H9 (cell line): ENCODE measurements around the gene HTRA3. TPM values are rescaled to one million over a fixed set of nuclear protein-coding genes. Genes with fewer than 3 reads are reported as not detected.

ENCODE experiments used
- DNase-seq: peaks from one replicate; pipeline ENCODE4 v3.0.0-alpha.2; 2017
- H2AFZ ChIP-seq: one replicate; pipeline ENCODE4 v1.6.1; 2013; ENCODE audit warnings: mild to moderate bottlenecking, low read length, control low read depth, moderate library complexity
- H2AK5ac ChIP-seq: 2 replicates; pipeline ENCODE4 v1.6.1; 2013; ENCODE audit warnings: low read length, control low read depth, mixed read lengths; ENCODE audit not compliant: insufficient read length
- H2BK120ac ChIP-seq: one replicate; pipeline ENCODE4 v1.6.1; 2013; ENCODE audit warnings: low read depth, mild to moderate bottlenecking, low read length, control low read depth, inconsistent platforms; ENCODE audit not compliant: poor library complexity, severe bottlenecking
- H2BK12ac ChIP-seq: 2 replicates; pipeline ENCODE4 v1.6.1; 2013; ENCODE audit warnings: low read length, control low read depth, mixed read lengths, low read depth; ENCODE audit not compliant: insufficient read length
- H2BK15ac ChIP-seq: 2 replicates; pipeline ENCODE4 v1.6.1; 2013; ENCODE audit warnings: low read depth, low read length, control low read depth
- H2BK20ac ChIP-seq: one replicate; pipeline ENCODE4 v1.6.1; 2013; ENCODE audit warnings: low read depth, mild to moderate bottlenecking, low read length, control low read depth, inconsistent platforms; ENCODE audit not compliant: poor library complexity, severe bottlenecking
- H2BK5ac ChIP-seq: 2 replicates; pipeline ENCODE4 v1.6.1; 2013; ENCODE audit warnings: low read length, control low read depth, mixed read lengths; ENCODE audit not compliant: insufficient read length
- H3K14ac ChIP-seq: 2 replicates; pipeline ENCODE4 v1.6.1; 2013; ENCODE audit warnings: low read length, control low read depth; ENCODE audit not compliant: insufficient read depth
- H3K18ac ChIP-seq: 2 replicates; pipeline ENCODE4 v1.6.1; 2013; ENCODE audit warnings: low read depth, mild to moderate bottlenecking, mixed read lengths, low read length, control low read depth; ENCODE audit not compliant: insufficient read length
- H3K23ac ChIP-seq: 2 replicates; pipeline ENCODE4 v1.6.1; 2013; ENCODE audit warnings: low read length, control low read depth, mixed read lengths, low read depth; ENCODE audit not compliant: insufficient read length
- H3K23me2 ChIP-seq: 2 replicates; pipeline ENCODE4 v1.6.1; 2013; ENCODE audit warnings: low read depth, mild to moderate bottlenecking, mixed read lengths, low read length, control low read depth; ENCODE audit not compliant: insufficient read length, poor library complexity, severe bottlenecking
- H3K27ac ChIP-seq: 2 replicates; pipeline ENCODE4 v1.5.1; 2013; ENCODE audit warnings: low read length, control low read depth, mixed read lengths, low read depth; ENCODE audit not compliant: insufficient read length
- H3K27me3 ChIP-seq: 2 replicates; pipeline ENCODE4 v1.6.1; 2013; ENCODE audit warnings: low read length, control low read depth, inconsistent platforms; ENCODE audit not compliant: insufficient read depth
- H3K4ac ChIP-seq: 2 replicates; pipeline ENCODE4 v1.6.1; 2013; ENCODE audit warnings: low read depth, mild to moderate bottlenecking, control low read depth, inconsistent platforms, low read length, moderate library complexity
- H3K4me1 ChIP-seq: 2 replicates; pipeline ENCODE4 v1.6.1; 2013; ENCODE audit warnings: low read length, control low read depth, inconsistent platforms; ENCODE audit not compliant: insufficient read depth
- H3K4me2 ChIP-seq: 2 replicates; pipeline ENCODE4 v1.6.1; 2013; ENCODE audit warnings: low read length, control low read depth, mixed read lengths; ENCODE audit not compliant: insufficient read length, insufficient read depth
- H3K56ac ChIP-seq: 2 replicates; pipeline ENCODE4 v1.6.1; 2013; ENCODE audit warnings: low read depth, mild to moderate bottlenecking, mixed read lengths, low read length, control low read depth; ENCODE audit not compliant: insufficient read length
- H3K79me1 ChIP-seq: 2 replicates; pipeline ENCODE4 v1.6.1; 2013; ENCODE audit warnings: low read depth, mild to moderate bottlenecking, moderate library complexity, low read length, control low read depth, inconsistent platforms; ENCODE audit not compliant: insufficient read depth, poor library complexity, severe bottlenecking
- H3K79me2 ChIP-seq: 2 replicates; pipeline ENCODE4 v1.6.1; 2013; ENCODE audit warnings: low read length, control low read depth, inconsistent platforms; ENCODE audit not compliant: insufficient read depth
- H3K9ac ChIP-seq: 2 replicates; pipeline ENCODE4 v1.6.1; 2013; ENCODE audit warnings: low read length, control low read depth, mixed read lengths; ENCODE audit not compliant: insufficient read length; ENCODE audit errors: extremely low read depth
- H3K9me3 ChIP-seq: one replicate; pipeline ENCODE4 v1.6.1; 2013; ENCODE audit warnings: low read depth, low read length, inconsistent platforms; ENCODE audit not compliant: control insufficient read depth
- H3T11ph ChIP-seq: one replicate; pipeline ENCODE4 v1.6.1; 2013; ENCODE audit warnings: mild to moderate bottlenecking, low read length, control low read depth, inconsistent platforms
- H4K20me1 ChIP-seq: one replicate; pipeline ENCODE4 v1.6.1; 2013; ENCODE audit not compliant: control insufficient read depth, insufficient read length, insufficient read depth
- H4K5ac ChIP-seq: 2 replicates; pipeline ENCODE4 v1.6.1; 2013; ENCODE audit warnings: low read depth, mild to moderate bottlenecking, mixed read lengths, low read length, control low read depth; ENCODE audit not compliant: insufficient read length
- H4K8ac ChIP-seq: replicated peaks from 2 replicates; pipeline ENCODE4 v1.6.1; 2013; ENCODE audit warnings: low read length, control low read depth, mixed read lengths, low read depth; ENCODE audit not compliant: insufficient read length
- H4K91ac ChIP-seq: 2 replicates; pipeline ENCODE4 v1.6.1; 2013; ENCODE audit warnings: low read depth, mild to moderate bottlenecking, moderate library complexity, mixed read lengths, low read length, control low read depth; ENCODE audit not compliant: insufficient read length
- H3K27ac Mint-ChIP-seq, 3 experiments: 2 replicates in 2 of 3; 3 replicates in 1 of 3; pipeline ENCODE4 v1.8.0; 2020 to 2021; ENCODE audit warnings: mixed read lengths in 3 of 3, mild to moderate bottlenecking in 1 of 3, moderate library complexity in 1 of 3
- H3K27me3 Mint-ChIP-seq: 2 replicates; pipeline ENCODE4 v1.8.0; 2021; ENCODE audit warnings: low read depth, mild to moderate bottlenecking, moderate library complexity, mixed read lengths
- H3K36me3 Mint-ChIP-seq, 3 experiments: 2 replicates in 2 of 3; 3 replicates in 1 of 3; pipeline ENCODE4 v1.8.0; 2020 to 2021; ENCODE audit warnings: low read depth in 3 of 3, mixed read lengths in 3 of 3; ENCODE audit not compliant: insufficient read depth in 1 of 3
- H3K4me1 Mint-ChIP-seq, 2 experiments: 2 replicates each; pipeline ENCODE4 v1.8.0; 2020; ENCODE audit warnings: mixed read lengths in 2 of 2
- H3K4me3 Mint-ChIP-seq, 2 experiments: 2 replicates in 1 of 2; 3 replicates in 1 of 2; pipeline ENCODE4 v1.8.0; 2020 to 2021; ENCODE audit warnings: mild to moderate bottlenecking in 2 of 2, mixed read lengths in 2 of 2, moderate library complexity in 1 of 2
- H3K9me3 Mint-ChIP-seq, 2 experiments: 2 replicates in 1 of 2; 3 replicates in 1 of 2; pipeline ENCODE4 v1.8.0; 2020; ENCODE audit warnings: mild to moderate bottlenecking in 2 of 2, mixed read lengths in 2 of 2, moderate library complexity in 1 of 2
- WGBS: extraction: QIAGEN DNeasy Blood & Tissue Kit; methylation state at CpG from one replicate; pipeline ENCODE4 v1.1.7; 2013; ENCODE audit warnings: missing lambda C conversion rate, low lambda C conversion rate, mixed read lengths; ENCODE audit not compliant: insufficient read length; ENCODE audit errors: extremely low coverage; 5-methylcytosine and 5-hydroxymethylcytosine counted together
- total RNA-seq: library from RNA; stranded (reverse); gene quantifications from 2 replicates; pipeline ENCODE4 v1.2.1, GENCODE V29; 2021
- TF ChIP-seq, protein P1 (sequence below): fragments of 200-600 bp; sonication (generic); conservative IDR thresholded peaks from 3 replicates; pipeline ENCODE4 v1.8.0; 2021; ENCODE audit warnings: antibody characterized with exemption, mild to moderate bottlenecking

HTRA3 gene
- total RNA-seq, 1 experiment from 2014 or later: 3.0 TPM

DNA sequence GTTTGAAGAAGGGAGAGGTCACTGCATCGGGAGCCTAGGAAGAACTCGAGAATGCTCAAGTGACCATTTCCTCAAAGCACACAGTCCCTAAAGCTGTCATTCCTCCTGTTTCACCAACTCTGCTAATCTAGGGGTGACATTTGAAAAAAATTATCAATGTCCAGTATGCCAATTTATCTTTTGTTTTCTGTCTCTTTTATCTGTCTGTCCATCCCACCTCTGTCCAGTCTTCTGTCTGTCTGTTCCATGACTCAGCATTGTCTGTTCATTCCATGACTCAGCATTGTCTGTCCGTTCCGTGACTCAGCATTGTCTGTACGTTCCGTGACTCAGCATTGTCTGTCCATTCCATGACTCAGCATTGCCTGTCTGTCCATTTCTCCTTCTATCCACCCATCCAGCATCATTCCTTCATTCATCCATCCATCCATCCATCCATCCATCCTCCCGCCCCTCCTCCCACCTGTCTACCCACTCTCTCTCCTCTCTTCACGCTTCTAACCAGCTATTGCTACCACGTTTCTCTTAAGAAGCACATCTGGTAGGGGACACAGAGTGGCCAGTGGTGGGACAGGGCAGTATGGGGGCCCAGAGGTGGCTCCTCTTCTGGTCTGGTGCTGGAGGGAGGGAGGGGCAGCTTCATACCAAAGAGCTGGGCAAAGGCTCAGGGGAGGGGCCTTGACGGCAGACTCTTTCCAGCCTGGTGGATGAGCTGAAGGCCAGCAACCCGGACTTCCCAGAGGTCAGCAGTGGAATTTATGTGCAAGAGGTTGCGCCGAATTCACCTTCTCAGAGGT lies 34.1 kb downstream of the HTRA3 start:
- Histone ChIP-seq H4K8ac (no peak overlapping the region), H4K91ac (no peak overlapping the region), H3K23ac (no peak overlapping the region), H2AK5ac (no peak overlapping the region), H3K9ac (no peak overlapping the region), H3K4ac (no peak overlapping the region), H3K79me2 (no peaks in the 10 kb centered on the region), H4K20me1 (no peaks in the 10 kb centered on the region), H2BK5ac (no peak overlapping the region), H3K27ac (no peak overlapping the region), H3K79me1 (no peaks in the 10 kb centered on the region), H3K4me2 (no peak overlapping the region), H3K9me3 (no peaks in the 10 kb centered on the region), H4K5ac (no peak overlapping the region), H3K23me2 (no peaks in the 10 kb centered on the region), H3K56ac (no peak overlapping the region), H2BK12ac (no peak overlapping the region), H3K14ac (no peak overlapping the region), H3K4me1 (no peaks in the 10 kb centered on the region), H2BK20ac (no peak overlapping the region), H2BK15ac (no peak overlapping the region), H2BK120ac (no peak overlapping the region), H3K27me3 (no peaks in the 10 kb centered on the region), H2AFZ (no peak overlapping the region), H3T11ph (no peak overlapping the region), H3K18ac (no peak overlapping the region)
- no peak for DNase-seq
- Mint-ChIP-seq H3K27ac (peak overlapping the region in 2 of 3 experiments; percentile 28 to 37; a peak in 2 of 7 replicates), H3K36me3 (no peaks in the 10 kb centered on the region), H3K4me3 (no peak overlapping the region), H3K27me3 (peaks cover 9% of the 10 kb centered on the region), H3K4me1 (peaks cover 4 to 9% of the 10 kb centered on the region in 2 experiments), H3K9me3 (no peaks in the 10 kb centered on the region; a peak in 2 of 5 replicates)
- whole genome bisulfite sequencing: no CpG with 5 or more reads among the region's 13 CpGs
- TF ChIP-seq, protein P1, sequence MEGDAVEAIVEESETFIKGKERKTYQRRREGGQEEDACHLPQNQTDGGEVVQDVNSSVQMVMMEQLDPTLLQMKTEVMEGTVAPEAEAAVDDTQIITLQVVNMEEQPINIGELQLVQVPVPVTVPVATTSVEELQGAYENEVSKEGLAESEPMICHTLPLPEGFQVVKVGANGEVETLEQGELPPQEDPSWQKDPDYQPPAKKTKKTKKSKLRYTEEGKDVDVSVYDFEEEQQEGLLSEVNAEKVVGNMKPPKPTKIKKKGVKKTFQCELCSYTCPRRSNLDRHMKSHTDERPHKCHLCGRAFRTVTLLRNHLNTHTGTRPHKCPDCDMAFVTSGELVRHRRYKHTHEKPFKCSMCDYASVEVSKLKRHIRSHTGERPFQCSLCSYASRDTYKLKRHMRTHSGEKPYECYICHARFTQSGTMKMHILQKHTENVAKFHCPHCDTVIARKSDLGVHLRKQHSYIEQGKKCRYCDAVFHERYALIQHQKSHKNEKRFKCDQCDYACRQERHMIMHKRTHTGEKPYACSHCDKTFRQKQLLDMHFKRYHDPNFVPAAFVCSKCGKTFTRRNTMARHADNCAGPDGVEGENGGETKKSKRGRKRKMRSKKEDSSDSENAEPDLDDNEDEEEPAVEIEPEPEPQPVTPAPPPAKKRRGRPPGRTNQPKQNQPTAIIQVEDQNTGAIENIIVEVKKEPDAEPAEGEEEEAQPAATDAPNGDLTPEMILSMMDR: no peak
